Endothelial cell of umbilical vein (primary cell): ENCODE results near the gene CAMK2G.

Experiments used
- CTCF ChIP-seq, 2 donors: IDR thresholded peaks; 1 replicate in 1 of 2; 2 replicates in 1 of 2; pipeline ENCODE4 v1.5.1; 2011; ENCODE audit warnings: low read length in 2 of 2, mild to moderate bottlenecking in 2 of 2, moderate library complexity in 2 of 2, control low read depth in 1 of 2, inconsistent platforms in 1 of 2, low read depth in 1 of 2; ENCODE audit not compliant: insufficient read depth in 1 of 2; ENCODE audit errors: extremely low read depth in 1 of 2
- EZH2 ChIP-seq: IDR thresholded peaks from 2 replicates; pipeline ENCODE4 v1.6.1; 2012; ENCODE audit warnings: borderline replicate concordance, low read depth, mild to moderate bottlenecking, moderate library complexity, low read length, inconsistent platforms; ENCODE audit not compliant: severe bottlenecking
- FOS ChIP-seq: IDR thresholded peaks from 2 replicates; pipeline ENCODE4 v1.6.1; 2011; ENCODE audit warnings: mild to moderate bottlenecking, low read length, moderate library complexity, borderline replicate concordance; ENCODE audit not compliant: insufficient read depth

GRCh38 chr10:73887294-73888039, 13.1 kb upstream of the CAMK2G start:
- TF ChIP-seq CTCF (IDR thresholded peaks at IDR 0.05; ENCODE audit: extremely low read depth in 1 of 2, insufficient read depth in 1 of 2, low read depth in 1 of 2, low read length in 2 of 2) (no peak), EZH2 (no peak), FOS (peak; percentile 42)
